ENCODE results near the gene RAB28.

DNA sequence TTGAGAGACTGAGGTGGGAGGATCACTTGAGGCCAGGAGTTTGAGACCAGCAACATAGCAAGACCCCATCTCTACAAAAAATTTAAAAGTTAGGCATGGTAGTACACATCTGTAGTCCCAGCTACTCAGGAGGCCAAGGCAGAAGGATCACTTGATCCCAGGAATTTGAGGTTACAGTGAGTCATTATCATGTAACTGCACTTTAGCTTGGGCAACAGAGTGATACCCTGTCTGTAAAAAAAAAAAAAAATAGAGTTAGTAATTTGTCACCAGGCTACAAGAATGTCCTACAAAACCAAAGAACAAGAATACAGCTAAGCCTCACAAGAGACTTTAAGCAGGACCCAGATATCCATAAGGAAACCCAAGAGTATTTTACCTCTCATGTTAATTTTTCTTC is 27.0 kb upstream of the RAB28 start:
- TF ChIP-seq, protein P1, sequence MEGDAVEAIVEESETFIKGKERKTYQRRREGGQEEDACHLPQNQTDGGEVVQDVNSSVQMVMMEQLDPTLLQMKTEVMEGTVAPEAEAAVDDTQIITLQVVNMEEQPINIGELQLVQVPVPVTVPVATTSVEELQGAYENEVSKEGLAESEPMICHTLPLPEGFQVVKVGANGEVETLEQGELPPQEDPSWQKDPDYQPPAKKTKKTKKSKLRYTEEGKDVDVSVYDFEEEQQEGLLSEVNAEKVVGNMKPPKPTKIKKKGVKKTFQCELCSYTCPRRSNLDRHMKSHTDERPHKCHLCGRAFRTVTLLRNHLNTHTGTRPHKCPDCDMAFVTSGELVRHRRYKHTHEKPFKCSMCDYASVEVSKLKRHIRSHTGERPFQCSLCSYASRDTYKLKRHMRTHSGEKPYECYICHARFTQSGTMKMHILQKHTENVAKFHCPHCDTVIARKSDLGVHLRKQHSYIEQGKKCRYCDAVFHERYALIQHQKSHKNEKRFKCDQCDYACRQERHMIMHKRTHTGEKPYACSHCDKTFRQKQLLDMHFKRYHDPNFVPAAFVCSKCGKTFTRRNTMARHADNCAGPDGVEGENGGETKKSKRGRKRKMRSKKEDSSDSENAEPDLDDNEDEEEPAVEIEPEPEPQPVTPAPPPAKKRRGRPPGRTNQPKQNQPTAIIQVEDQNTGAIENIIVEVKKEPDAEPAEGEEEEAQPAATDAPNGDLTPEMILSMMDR (IDR thresholded peaks at IDR 0.05): no peak
- TF ChIP-seq POLR2A (IDR thresholded peaks at IDR 0.05): no peak

Data from lower leg skin (tissue), 3 donors.